AG10803 (cell line): Measurements from ENCODE around the gene SERPINA1.

Experiments
- DNase-seq: peaks from one replicate; pipeline ENCODE4 v3.0.0; 2010; ENCODE audit warnings: low read depth
- H3K4me3 ChIP-seq: 2 replicates; pipeline ENCODE4 v1.5.1; 2011; ENCODE audit warnings: mild to moderate bottlenecking, low read length, control low read depth
- CTCF ChIP-seq: conservative IDR thresholded peaks from 2 replicates; pipeline ENCODE4 v1.5.1; 2011; ENCODE audit warnings: mild to moderate bottlenecking, low read length, control low read depth, inconsistent platforms

Gene SERPINA1

GRCh38 chr14:94404561-94404960 is 16.2 kb upstream of the SERPINA1 start:
- no peak overlapping the region for H3K4me3 ChIP-seq
- no peak for DNase-seq
- TF ChIP-seq CTCF = no peak

- no peak for DNase-seq
- no peak for TF ChIP-seq CTCF
- no peak overlapping the region for H3K4me3 ChIP-seq
Measured at GRCh38 chr14:94403312-94403932, 15.0 kb upstream of the SERPINA1 start.

- H3K4me3 ChIP-seq = no peak overlapping the region
- no peak for TF ChIP-seq CTCF
- peak; percentile 46 for DNase-seq
Measured at GRCh38 chr14:94401083-94401482, 12.7 kb upstream of the SERPINA1 start.

GRCh38 chr14:94400422-94400841 is 12.0 kb upstream of the SERPINA1 start:
- DNase-seq = no peak
- no peak overlapping the region for H3K4me3 ChIP-seq
- no peak for TF ChIP-seq CTCF

- TF ChIP-seq CTCF = no peak
- no peak for DNase-seq
- no peak overlapping the region for H3K4me3 ChIP-seq
Measured at GRCh38 chr14:94398536-94398935, 10.1 kb upstream of the SERPINA1 start.

GRCh38 chr14:94398182-94398479 is 9.7 kb upstream of the SERPINA1 start:
- DNase-seq = no peak
- no peak overlapping the region for H3K4me3 ChIP-seq
- TF ChIP-seq CTCF = no peak

GRCh38 chr14:94397289-94398181 is 9.1 kb upstream of the SERPINA1 start:
- H3K4me3 ChIP-seq = no peak overlapping the region
- no peak for TF ChIP-seq CTCF
- no peak for DNase-seq
